GM23248 (cell line): Measurements from ENCODE around the gene ADIRF. TPM values are rescaled to one million over a fixed set of nuclear protein-coding genes. Genes with fewer than 3 reads are reported as not detected.

Experiments used
- DNase-seq: peaks from one replicate; pipeline ENCODE4 v3.0.0-alpha.2; 2015
- H2AFZ ChIP-seq: fragments of 200-600 bp; sonication (generic); 2 replicates; pipeline ENCODE4 v1.6.1; 2016; ENCODE audit warnings: antibody characterized with exemption
- H3F3A ChIP-seq: fragments of 200-600 bp; sonication (generic); 2 replicates; pipeline ENCODE4 v1.6.1; 2016; ENCODE audit warnings: mild to moderate bottlenecking, antibody characterized with exemption, mixed run types; ENCODE audit not compliant: insufficient read depth
- H3K27ac ChIP-seq: fragments of 200-600 bp; sonication (generic); 2 replicates; pipeline ENCODE4 v1.5.1; 2016; ENCODE audit warnings: mild to moderate bottlenecking
- H3K27me3 ChIP-seq: fragments of 200-600 bp; sonication (generic); replicated peaks from 2 replicates; pipeline ENCODE4 v1.6.1; 2016; ENCODE audit warnings: mild to moderate bottlenecking; ENCODE audit not compliant: insufficient read depth
- H3K36me3 ChIP-seq: fragments of 200-600 bp; sonication (generic); 2 replicates; pipeline ENCODE4 v1.6.1; 2016; ENCODE audit warnings: low read depth, mild to moderate bottlenecking
- H3K4me1 ChIP-seq: fragments of 200-600 bp; sonication (generic); 2 replicates; pipeline ENCODE4 v1.6.1; 2016; ENCODE audit warnings: mild to moderate bottlenecking; ENCODE audit not compliant: insufficient read depth
- H3K4me2 ChIP-seq: fragments of 200-600 bp; sonication (generic); one replicate; pipeline ENCODE4 v1.6.1; 2016; ENCODE audit warnings: mild to moderate bottlenecking; ENCODE audit not compliant: unreplicated experiment
- H3K4me3 ChIP-seq: fragments of 200-600 bp; sonication (generic); 2 replicates; pipeline ENCODE4 v1.5.1; 2016; ENCODE audit warnings: mild to moderate bottlenecking
- H3K79me2 ChIP-seq: fragments of 200-600 bp; sonication (generic); 2 replicates; pipeline ENCODE4 v1.6.1; 2016; ENCODE audit warnings: mild to moderate bottlenecking; ENCODE audit not compliant: insufficient read depth
- H3K9ac ChIP-seq: fragments of 200-600 bp; sonication (generic); 2 replicates; pipeline ENCODE4 v1.6.1; 2016; ENCODE audit warnings: mild to moderate bottlenecking
- H3K9me2 ChIP-seq: fragments of 200-600 bp; sonication (generic); 2 replicates; pipeline ENCODE4 v1.6.1; 2016; ENCODE audit warnings: mixed run types, mild to moderate bottlenecking, moderate library complexity; ENCODE audit not compliant: insufficient read depth
- H3K9me3 ChIP-seq: fragments of 200-600 bp; sonication (generic); one replicate; pipeline ENCODE4 v1.6.1; 2017; ENCODE audit warnings: low read depth
- H4K20me1 ChIP-seq: fragments of 200-600 bp; sonication (generic); 2 replicates; pipeline ENCODE4 v1.6.0; 2016; ENCODE audit not compliant: insufficient read depth
- EZH2 ChIP-seq: fragments of 200-600 bp; sonication (generic); IDR thresholded peaks from 2 replicates; pipeline ENCODE4 v1.6.1; 2018; ENCODE audit warnings: antibody characterized with exemption, mild to moderate bottlenecking; ENCODE audit not compliant: insufficient read depth, poor library complexity, severe bottlenecking
- EZH2phosphoT487 ChIP-seq: fragments of 200-600 bp; sonication (generic); IDR thresholded peaks from 2 replicates; pipeline ENCODE4 v1.6.1; 2018; ENCODE audit warnings: antibody characterized with exemption, moderate library complexity, mild to moderate bottlenecking, low read depth; ENCODE audit not compliant: insufficient read depth
- WGBS, 2 experiments: methylation state at CpG; one replicate each; pipeline ENCODE4 v1.1.6; 2015 to 2017; ENCODE audit warnings: low lambda C conversion rate in 2 of 2, low coverage in 1 of 2; ENCODE audit errors: missing lambda C conversion rate in 2 of 2; 5-methylcytosine and 5-hydroxymethylcytosine counted together
- in situ Hi-C: fragments of 300-500 bp; cut with MboI; formaldehyde crosslinking; loops from 2 replicates; pipeline ENCODE4 v1.15.0; 2020
- polyA plus RNA-seq: library from polyadenylated mRNA; unstranded; fragments of >200 nt; fragmentation: Nextera tagmentation; extraction: Ambion mirVana; gene quantifications from 2 replicates; pipeline ENCODE4 v1.2.1, GENCODE V29; 2016
- total RNA-seq: library from RNA; depleted of rRNA; stranded (reverse); fragments of >200 nt; shearing (Covaris generic); gene quantifications from 2 replicates; pipeline ENCODE4 v1.2.3, GENCODE V29; 2014; rRNA removed

The ADIRF gene
- total RNA-seq = 17.6 and 34.1 TPM in 2 replicates
- 175 and 184 TPM in 2 replicates for polyA plus RNA-seq

DNA sequence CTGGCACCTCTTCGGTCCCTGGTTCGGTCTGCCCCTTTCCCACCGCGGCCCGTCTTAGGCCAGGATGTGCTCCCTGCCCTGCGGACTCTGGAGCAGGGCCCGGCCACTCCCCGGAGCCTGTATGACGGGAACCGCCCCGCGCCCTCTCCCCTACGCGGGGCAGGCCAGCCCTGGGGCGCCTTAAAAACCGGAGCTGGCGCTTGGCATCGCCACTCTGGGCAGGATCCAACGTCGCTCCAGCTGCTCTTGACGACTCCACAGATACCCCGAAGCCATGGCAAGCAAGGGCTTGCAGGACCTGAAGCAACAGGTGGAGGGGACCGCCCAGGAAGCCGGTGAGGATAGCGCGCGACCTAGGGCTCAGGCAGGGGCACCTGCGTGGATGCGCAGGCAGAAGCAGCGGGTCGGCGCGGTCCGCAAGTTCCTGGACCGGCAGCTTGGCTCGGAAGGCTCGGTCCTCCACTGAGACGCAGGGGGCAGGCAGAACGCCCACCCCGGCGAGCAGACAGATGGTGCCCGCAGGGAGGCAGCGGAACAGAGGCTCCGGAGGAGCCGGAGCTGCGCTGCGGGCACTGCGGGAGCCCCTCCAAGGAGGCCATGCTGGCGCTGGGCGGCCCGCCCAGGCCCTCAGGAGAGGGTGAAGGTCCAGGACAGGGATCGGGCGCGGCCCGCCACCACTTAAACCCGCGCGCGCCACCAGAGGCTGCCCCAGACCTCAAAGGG lies at the start of gene ADIRF:
ADIRF (plus strand) TSS at position 212 of the 723 bp plus-strand sequence; CDS start at position 275, 63 bp downstream.
- DNase-seq = peak; percentile 62
- H3K27ac ChIP-seq = peak within 1 kb of the TSS; percentile 99
- 3 to 4% methylated on average over 51 to 59 of the region's 59 CpGs for WGBS, 2 experiments

GRCh38 chr10:86922553-86922961 lies 45.7 kb upstream of the ADIRF start:
- TF ChIP-seq EZH2phosphoT487 (no peak), EZH2 (no peak)
- Histone ChIP-seq H3K4me2 (no peak overlapping the region), H3K27ac (no peak overlapping the region), H2AFZ (no peak overlapping the region), H3K9me3 (no peaks in the 10 kb centered on the region), H3K4me1 (peaks cover 8% of the 10 kb centered on the region; the same call in 1 of the 2 replicates), H4K20me1 (no peaks in the 10 kb centered on the region), H3K27me3 (no peaks in the 10 kb centered on the region), H3K79me2 (no peaks in the 10 kb centered on the region), H3K9ac (no peak overlapping the region), H3K9me2 (no peaks in the 10 kb centered on the region), H3K4me3 (no peak overlapping the region), H3F3A (peaks cover 10% of the 10 kb centered on the region; the same call in 1 of the 2 replicates), H3K36me3 (peaks cover 20% of the 10 kb centered on the region; the same call in 1 of the 2 replicates)
- in situ Hi-C loops = no loop called here
- 83 to 88% methylated on average over 9 of the region's 9 CpGs for WGBS, 2 experiments
- DNase-seq = no peak

More for the DNA sequence above, at the start of gene ADIRF:
- TF ChIP-seq EZH2phosphoT487 (no peak), EZH2 (no peak)
- Histone ChIP-seq H3K27me3 (no peaks in the 10 kb centered on the region), H3K79me2 (peaks cover 18% of the 10 kb centered on the region), H2AFZ (peak within 1 kb of the TSS; percentile 40), H3K36me3 (no peaks in the 10 kb centered on the region), H3K9ac (peak within 1 kb of the TSS; percentile 100), H3K4me2 (peak within 1 kb of the TSS; percentile 100), H3K4me1 (peaks cover 45% of the 10 kb centered on the region), H3K9me2 (no peaks in the 10 kb centered on the region), H3F3A (peaks cover 27% of the 10 kb centered on the region), H3K4me3 (peak within 1 kb of the TSS; percentile 94), H3K9me3 (no peaks in the 10 kb centered on the region), H4K20me1 (no peaks in the 10 kb centered on the region)
- in situ Hi-C loops = no loop called here

DNA sequence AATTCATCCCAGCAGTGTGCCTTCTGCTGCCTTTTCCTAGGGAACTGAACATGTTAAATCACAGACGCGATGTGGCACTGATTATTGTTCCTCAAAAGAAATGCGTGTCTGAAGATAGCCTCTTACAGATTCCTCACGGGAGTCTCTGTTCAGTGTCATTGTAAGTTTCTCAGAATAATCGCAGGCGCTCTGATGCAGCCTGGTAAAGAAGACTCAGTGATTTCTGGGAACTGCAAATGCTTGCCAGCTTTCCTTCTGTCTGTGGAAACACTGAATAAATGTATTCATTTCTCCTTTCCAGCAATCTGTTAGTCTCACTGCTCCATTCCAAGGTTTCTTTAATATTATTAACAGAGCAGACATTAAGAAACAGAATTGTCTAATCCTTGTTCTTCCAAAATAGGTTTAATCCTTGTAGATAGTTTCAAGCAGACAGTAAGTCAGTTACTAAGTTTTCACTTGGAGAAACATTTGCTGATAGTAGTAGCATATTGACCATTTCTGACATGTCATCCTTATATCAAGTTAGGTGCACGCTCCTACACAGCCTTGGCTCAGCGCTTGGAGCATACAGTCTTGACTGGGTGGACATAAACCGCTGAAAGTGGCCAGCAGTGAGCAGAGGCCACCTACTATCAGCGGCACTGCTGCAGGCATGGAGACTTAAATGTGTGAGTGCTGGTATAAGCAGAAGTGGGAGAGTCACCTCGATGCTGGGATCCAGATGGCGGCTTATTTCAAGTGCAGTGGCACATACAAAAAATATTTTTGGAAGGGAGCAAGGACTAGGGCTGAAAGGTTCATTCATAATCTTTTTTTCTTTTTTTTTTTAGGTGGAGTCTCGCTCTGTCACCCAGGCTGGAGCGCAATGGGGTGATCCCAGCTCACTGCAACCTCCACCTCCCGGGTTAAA lies 38.6 kb upstream of the ADIRF start:
- TF ChIP-seq EZH2 (no peak), EZH2phosphoT487 (no peak)
- no peaks in the 10 kb centered on the region for H3K27me3 ChIP-seq
- no peaks in the 10 kb centered on the region for H3K79me2 ChIP-seq
- no peaks in the 10 kb centered on the region for H4K20me1 ChIP-seq
- 0 out of 2 replicates have a peak, but pooled peaks cover 6% of the 10 kb centered on the region for H3K36me3 ChIP-seq
- DNase-seq = no peak
- no peaks in the 10 kb centered on the region for H3K9me3 ChIP-seq
- H3K27ac ChIP-seq = no peak overlapping the region
- H3K4me1 ChIP-seq = peaks cover 9% of the 10 kb centered on the region
- no peaks in the 10 kb centered on the region for H3F3A ChIP-seq
- in situ Hi-C loops = no loop called here
- H3K9me2 ChIP-seq = no peaks in the 10 kb centered on the region
- no peak overlapping the region for H2AFZ ChIP-seq
- no peak overlapping the region for H3K9ac ChIP-seq
- WGBS, 2 experiments = 74 to 76% methylated on average over 15 of the region's 15 CpGs
- H3K4me3 ChIP-seq = no peak overlapping the region
- no peak overlapping the region for H3K4me2 ChIP-seq

DNA sequence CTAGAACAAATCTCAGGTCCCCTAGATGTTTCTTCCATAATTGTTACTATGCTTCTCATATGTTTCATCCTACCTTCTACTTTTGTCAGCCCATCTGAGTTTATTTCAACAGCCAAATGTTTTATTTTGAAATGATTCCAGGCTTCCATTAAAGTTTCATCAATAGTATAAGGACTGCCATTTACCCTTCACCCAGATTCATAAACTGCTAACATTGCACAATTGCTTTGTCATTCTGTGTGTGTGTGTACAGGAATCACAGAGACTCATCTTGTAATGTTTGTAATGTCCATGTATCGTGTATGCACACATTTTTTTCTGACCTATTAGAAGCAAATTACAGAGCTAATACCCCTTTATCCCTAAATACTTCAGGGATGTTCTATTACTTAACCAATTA lies 36.4 kb upstream of the ADIRF start:
- in situ Hi-C loops = no loop called here
- 63% methylated on average over 1 of the region's 1 CpG for WGBS, 2 experiments

More for the DNA sequence above, 36.4 kb upstream of the ADIRF start:
- Histone ChIP-seq H3F3A (peaks cover 13% of the 10 kb centered on the region; the same call in 1 of the 2 replicates), H3K4me2 (no peak overlapping the region), H3K9me2 (no peaks in the 10 kb centered on the region), H4K20me1 (no peaks in the 10 kb centered on the region), H3K27me3 (no peaks in the 10 kb centered on the region), H3K79me2 (no peaks in the 10 kb centered on the region), H2AFZ (no peak overlapping the region), H3K36me3 (0 out of 2 replicates have a peak, but pooled peaks cover 6% of the 10 kb centered on the region), H3K9ac (no peak overlapping the region), H3K9me3 (no peaks in the 10 kb centered on the region), H3K27ac (peak overlapping the region; percentile 28), H3K4me1 (peaks cover 11% of the 10 kb centered on the region), H3K4me3 (no peak overlapping the region)
- TF ChIP-seq EZH2phosphoT487 (no peak), EZH2 (no peak)
- peak; percentile 69 for DNase-seq
